Activated naive CD4-positive, alpha-beta T cell treated with anti-CD3 and anti-CD28 coated beads for 36 hours (primary cell): ENCODE results near the gene DOLK. TPM values are rescaled to one million over a fixed set of nuclear protein-coding genes. Genes with fewer than 3 reads are reported as not detected.

Experiments used
- CTCF ChIA-PET: fragments of 350-600 bp; sonication (Branson Sonifier 250); formaldehyde crosslinking; loops from one replicate; lab custom pipeline; 2021; ENCODE audit warnings: antibody characterized with exemption; lab: Charles Lee
- DNase-seq: peaks from one replicate; pipeline ENCODE4 v3.0.0-alpha.2; 2020
- H3K27ac Mint-ChIP-seq: one replicate; pipeline ENCODE4 v1.8.0; 2021; ENCODE audit warnings: mild to moderate bottlenecking, mixed read lengths
- H3K27me3 Mint-ChIP-seq: one replicate; pipeline ENCODE4 v1.8.0; 2021; ENCODE audit warnings: low read depth, mixed read lengths
- H3K36me3 Mint-ChIP-seq: one replicate; pipeline ENCODE4 v1.8.0; 2021; ENCODE audit warnings: low read depth, mixed read lengths
- H3K4me1 Mint-ChIP-seq: one replicate; pipeline ENCODE4 v1.8.0; 2021; ENCODE audit warnings: low read depth, mixed read lengths
- H3K4me3 Mint-ChIP-seq: one replicate; pipeline ENCODE4 v1.8.0; 2021; ENCODE audit warnings: mild to moderate bottlenecking, moderate library complexity, mixed read lengths
- H3K9me3 Mint-ChIP-seq: one replicate; pipeline ENCODE4 v1.8.0; 2021; ENCODE audit warnings: mixed read lengths
- intact Hi-C: fragments of 100-400 bp; cut with micrococcal nuclease; formaldehyde crosslinking; loops from one replicate; pipeline ENCODE4 v1.15.1; 2023
- total RNA-seq, 2 experiments: library from RNA; stranded (reverse); gene quantifications; one replicate each; pipeline ENCODE4 v1.2.3, GENCODE V29; 2021

The DOLK gene
- total RNA-seq, 2 experiments from 2014 or later: 2.5 to 2.7 TPM

- Mint-ChIP-seq H3K4me3 (no peak overlapping the region), H3K36me3 (no peaks in the 10 kb centered on the region), H3K27ac (no peak overlapping the region), H3K27me3 (no peaks in the 10 kb centered on the region), H3K9me3 (no peaks in the 10 kb centered on the region), H3K4me1 (peaks cover 10% of the 10 kb centered on the region)
- peak; percentile 68 for DNase-seq
- CTCF ChIA-PET: interaction anchor here (0.6 to 5.6 kb wide), 30 partner anchors 9 to 412 kb away, joined by 3 to 109 read pairs (median 4); partner anchors contain the start of genes ENDOG, KYAT1, LRRC8A and SPOUT1
- intact Hi-C loops: loop anchor here (1.0 to 2.0 kb wide), 5 partner anchors 46 to 279 kb away; partner anchors contain the start of genes ENDOG, LRRC8A and PKN3
Observed at GRCh38 chr9:128927731-128928411, 19.5 kb downstream of the DOLK start.

GRCh38 chr9:128923493-128923883, 23.9 kb downstream of the DOLK start:
- H3K27ac Mint-ChIP-seq: no peak overlapping the region
- CTCF ChIA-PET: interaction anchor here (0.7 to 1.8 kb wide), 3 partner anchors 46 to 787 kb away, joined by 3 to 8 read pairs (median 3); partner anchors contain the start of gene ENDOG
- intact Hi-C loops: no loop called here
- H3K9me3 Mint-ChIP-seq: no peaks in the 10 kb centered on the region
- H3K27me3 Mint-ChIP-seq: no peaks in the 10 kb centered on the region
- H3K36me3 Mint-ChIP-seq: no peaks in the 10 kb centered on the region
- no peak overlapping the region for H3K4me3 Mint-ChIP-seq
- DNase-seq: no peak
- peaks cover 15% of the 10 kb centered on the region for H3K4me1 Mint-ChIP-seq

GRCh38 chr9:128921881-128922763, 25.3 kb downstream of the DOLK start:
- Mint-ChIP-seq H3K27ac (no peak overlapping the region), H3K27me3 (no peaks in the 10 kb centered on the region), H3K4me1 (peaks cover 9% of the 10 kb centered on the region), H3K9me3 (no peaks in the 10 kb centered on the region), H3K4me3 (no peak overlapping the region), H3K36me3 (peaks cover 4% of the 10 kb centered on the region)
- CTCF ChIA-PET: interaction anchor here (0.7 to 1.8 kb wide), 2 partner anchors 45 to 472 kb away, joined by 5 to 8 read pairs; no protein-coding TSS in a partner anchor
- intact Hi-C loops: no loop called here
- no peak for DNase-seq

GRCh38 chr9:128920381-128921058, 26.9 kb downstream of the DOLK start, which contains the start of gene PHYHD1:
Gene PHYHD1, plus strand, starts transcription at chr9:128920982. Its CDS starts 1,342 bp downstream, at chr9:128922324.
- no peaks in the 10 kb centered on the region for H3K9me3 Mint-ChIP-seq
- CTCF ChIA-PET: interaction anchor here (1.2 kb wide), 1 partner anchor 57 kb away, joined by 3 read pairs; no protein-coding TSS in a partner anchor
- no peaks in the 10 kb centered on the region for H3K27me3 Mint-ChIP-seq
- H3K4me3 Mint-ChIP-seq: no peak within 1 kb of the TSS
- peaks cover 5% of the 10 kb centered on the region for H3K36me3 Mint-ChIP-seq
- H3K4me1 Mint-ChIP-seq: peaks cover 5% of the 10 kb centered on the region
- intact Hi-C loops: no loop called here
- no peak for DNase-seq
- H3K27ac Mint-ChIP-seq: no peak within 1 kb of the TSS

GRCh38 chr9:128919402-128920089, 27.9 kb downstream of the DOLK start:
- no peak for DNase-seq
- no peaks in the 10 kb centered on the region for H3K9me3 Mint-ChIP-seq
- no peaks in the 10 kb centered on the region for H3K27me3 Mint-ChIP-seq
- intact Hi-C loops: no loop called here
- CTCF ChIA-PET: interaction anchor here (1.2 kb wide), 1 partner anchor 56 kb away, joined by 3 read pairs; no protein-coding TSS in a partner anchor
- H3K4me3 Mint-ChIP-seq: no peak overlapping the region
- peak overlapping the region; percentile 46 for H3K27ac Mint-ChIP-seq
- peaks cover 9% of the 10 kb centered on the region for H3K4me1 Mint-ChIP-seq
- peaks cover 5% of the 10 kb centered on the region for H3K36me3 Mint-ChIP-seq

- intact Hi-C loops: no loop called here
- no peak overlapping the region for H3K4me3 Mint-ChIP-seq
Observed at GRCh38 chr9:128918921-128919320, 28.5 kb downstream of the DOLK start.

GRCh38 chr9:128917151-128917849, 30.1 kb downstream of the DOLK start:
- intact Hi-C loops: no loop called here
- H3K4me3 Mint-ChIP-seq: no peak overlapping the region
- H3K36me3 Mint-ChIP-seq: peaks cover 7% of the 10 kb centered on the region
- peaks cover 27% of the 10 kb centered on the region for H3K4me1 Mint-ChIP-seq
- no peak for DNase-seq
- H3K9me3 Mint-ChIP-seq: no peaks in the 10 kb centered on the region
- H3K27me3 Mint-ChIP-seq: no peaks in the 10 kb centered on the region
- no peak overlapping the region for H3K27ac Mint-ChIP-seq
- CTCF ChIA-PET: no interaction called here

More at GRCh38 chr9:128918921-128919320, 28.5 kb downstream of the DOLK start:
- Mint-ChIP-seq H3K27ac (peak overlapping the region; percentile 46), H3K36me3 (peaks cover 5% of the 10 kb centered on the region), H3K9me3 (no peaks in the 10 kb centered on the region), H3K4me1 (peaks cover 14% of the 10 kb centered on the region), H3K27me3 (no peaks in the 10 kb centered on the region)
- no peak for DNase-seq
- CTCF ChIA-PET: interaction anchor here (1.1 kb wide), 1 partner anchor 10 kb away, joined by 4 read pairs; no protein-coding TSS in a partner anchor

GRCh38 chr9:128916745-128917144, 30.7 kb downstream of the DOLK start:
- Mint-ChIP-seq H3K4me1 (peaks cover 30% of the 10 kb centered on the region), H3K9me3 (no peaks in the 10 kb centered on the region), H3K36me3 (peaks cover 7% of the 10 kb centered on the region), H3K4me3 (no peak overlapping the region), H3K27me3 (no peaks in the 10 kb centered on the region), H3K27ac (no peak overlapping the region)
- CTCF ChIA-PET: no interaction called here
- intact Hi-C loops: no loop called here
- no peak for DNase-seq

GRCh38 chr9:128916204-128916603, 31.2 kb downstream of the DOLK start:
- intact Hi-C loops: no loop called here
- H3K27ac Mint-ChIP-seq: no peak overlapping the region
- H3K4me1 Mint-ChIP-seq: peaks cover 36% of the 10 kb centered on the region
- H3K4me3 Mint-ChIP-seq: no peak overlapping the region
- H3K9me3 Mint-ChIP-seq: no peaks in the 10 kb centered on the region
- DNase-seq: no peak
- H3K36me3 Mint-ChIP-seq: peaks cover 7% of the 10 kb centered on the region
- CTCF ChIA-PET: no interaction called here
- H3K27me3 Mint-ChIP-seq: no peaks in the 10 kb centered on the region

GRCh38 chr9:128913995-128914772, 33.2 kb downstream of the DOLK start:
- no peaks in the 10 kb centered on the region for H3K9me3 Mint-ChIP-seq
- intact Hi-C loops: no loop called here
- H3K27me3 Mint-ChIP-seq: no peaks in the 10 kb centered on the region
- H3K36me3 Mint-ChIP-seq: peaks cover 14% of the 10 kb centered on the region
- H3K4me3 Mint-ChIP-seq: no peak overlapping the region
- H3K27ac Mint-ChIP-seq: no peak overlapping the region
- H3K4me1 Mint-ChIP-seq: peaks cover 45% of the 10 kb centered on the region
- peak; percentile 25 for DNase-seq
- CTCF ChIA-PET: interaction anchor here (0.6 kb wide), 1 partner anchor 12 kb away, joined by 3 read pairs; no protein-coding TSS in a partner anchor
